HG03460 (cell line): ENCODE measurements around the gene RPL13.
"Not testable (repeated sequence)": the region's sequence is repeated elsewhere in the genome, so short reads cannot be mapped to it uniquely, and the experiment has no call there.

ENCODE experiments used
- ATAC-seq: cut with Tn5 transposase; IDR thresholded peaks from one replicate; pipeline ENCODE4 v1.9.1; 2021; ENCODE audit not compliant: unreplicated experiment

Gene RPL13

DNA sequence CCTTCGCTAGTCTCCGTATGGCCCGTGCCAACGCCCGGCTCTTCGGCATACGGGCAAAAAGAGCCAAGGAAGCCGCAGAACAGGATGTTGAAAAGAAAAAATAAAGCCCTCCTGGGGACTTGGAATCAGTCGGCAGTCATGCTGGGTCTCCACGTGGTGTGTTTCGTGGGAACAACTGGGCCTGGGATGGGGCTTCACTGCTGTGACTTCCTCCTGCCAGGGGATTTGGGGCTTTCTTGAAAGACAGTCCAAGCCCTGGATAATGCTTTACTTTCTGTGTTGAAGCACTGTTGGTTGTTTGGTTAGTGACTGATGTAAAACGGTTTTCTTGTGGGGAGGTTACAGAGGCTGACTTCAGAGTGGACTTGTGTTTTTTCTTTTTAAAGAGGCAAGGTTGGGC is 2.5 kb downstream of the RPL13 start:
- ATAC-seq, result no peak

DNA sequence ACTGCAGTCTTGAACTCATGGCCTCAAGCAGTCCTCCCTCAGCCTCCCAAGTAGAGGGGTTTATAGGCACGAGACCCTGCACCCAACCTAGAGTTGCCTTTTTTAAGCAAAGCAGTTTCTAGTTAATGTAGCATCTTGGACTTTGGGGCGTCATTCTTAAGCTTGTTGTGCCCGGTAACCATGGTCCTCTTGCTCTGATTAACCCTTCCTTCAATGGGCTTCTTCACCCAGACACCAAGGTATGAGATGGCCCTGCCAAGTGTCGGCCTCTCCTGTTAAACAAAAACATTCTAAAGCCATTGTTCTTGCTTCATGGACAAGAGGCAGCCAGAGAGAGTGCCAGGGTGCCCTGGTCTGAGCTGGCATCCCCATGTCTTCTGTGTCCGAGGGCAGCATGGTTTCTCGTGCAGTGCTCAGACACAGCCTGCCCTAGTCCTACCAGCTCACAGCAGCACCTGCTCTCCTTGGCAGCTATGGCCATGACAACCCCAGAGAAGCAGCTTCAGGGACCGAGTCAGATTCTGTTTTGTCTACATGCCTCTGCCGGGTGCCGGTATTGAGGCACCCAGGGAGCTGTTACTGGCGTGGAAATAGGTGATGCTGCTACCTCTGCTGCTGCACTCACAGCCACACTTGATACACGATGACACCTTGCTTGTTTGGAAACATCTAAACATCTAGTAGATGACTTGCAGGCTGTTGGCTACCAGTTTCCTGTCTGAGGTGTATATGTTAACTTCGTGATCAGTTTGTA is 3.3 kb downstream of the RPL13 start:
- no peak for ATAC-seq

DNA sequence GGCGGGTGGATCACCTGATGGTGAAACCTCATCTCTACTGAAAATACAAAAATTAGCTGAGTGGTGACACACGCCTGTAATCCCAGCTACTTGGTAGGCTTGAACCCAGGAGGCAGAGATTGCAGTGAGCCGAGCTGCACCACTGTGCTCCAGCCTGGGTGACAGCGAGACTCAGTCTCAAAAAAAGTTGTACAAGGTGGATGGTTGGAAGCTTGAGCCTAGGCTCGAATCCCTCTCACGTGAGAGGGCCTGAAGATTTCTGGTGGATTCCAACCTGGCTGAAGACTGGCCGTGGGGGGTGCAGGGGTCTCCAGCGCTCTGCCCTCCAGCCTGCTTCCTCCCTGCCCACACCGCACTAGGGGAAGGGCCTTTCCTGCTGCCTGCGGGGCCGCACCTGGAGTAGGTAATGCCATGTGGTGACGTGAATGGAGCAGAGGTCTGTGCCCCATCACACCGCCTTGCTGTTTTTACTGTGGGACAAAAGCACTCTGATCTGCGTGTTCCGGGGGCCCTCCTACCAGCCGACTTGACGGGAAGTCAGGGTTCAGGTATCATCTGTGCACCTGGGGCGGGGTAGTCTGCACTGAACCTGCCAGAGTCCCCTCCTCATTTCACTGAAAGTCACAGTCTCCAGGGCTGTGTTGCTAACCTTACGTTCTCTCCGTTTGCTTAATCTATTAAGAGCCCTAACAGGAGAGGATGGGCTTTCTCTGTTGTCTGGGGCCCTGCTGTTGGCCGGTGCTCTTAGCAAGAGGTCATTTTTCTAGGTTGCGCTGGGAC is 4.2 kb downstream of the RPL13 start:
- ATAC-seq, result no peak

DNA sequence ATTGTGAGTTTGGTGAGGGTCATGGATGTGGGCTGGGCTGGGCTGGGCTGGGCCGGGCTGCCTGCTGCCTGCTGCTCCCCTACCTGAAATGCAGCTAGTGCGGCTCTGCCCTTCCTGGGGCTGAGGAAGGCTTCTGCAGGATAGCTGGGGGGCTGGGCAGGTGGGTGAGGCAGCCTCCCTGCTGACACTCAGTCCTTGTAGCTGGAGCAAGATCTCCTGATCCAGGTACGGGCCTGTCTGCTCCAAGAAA is 4.7 kb downstream of the RPL13 start:
- no peak for ATAC-seq

DNA sequence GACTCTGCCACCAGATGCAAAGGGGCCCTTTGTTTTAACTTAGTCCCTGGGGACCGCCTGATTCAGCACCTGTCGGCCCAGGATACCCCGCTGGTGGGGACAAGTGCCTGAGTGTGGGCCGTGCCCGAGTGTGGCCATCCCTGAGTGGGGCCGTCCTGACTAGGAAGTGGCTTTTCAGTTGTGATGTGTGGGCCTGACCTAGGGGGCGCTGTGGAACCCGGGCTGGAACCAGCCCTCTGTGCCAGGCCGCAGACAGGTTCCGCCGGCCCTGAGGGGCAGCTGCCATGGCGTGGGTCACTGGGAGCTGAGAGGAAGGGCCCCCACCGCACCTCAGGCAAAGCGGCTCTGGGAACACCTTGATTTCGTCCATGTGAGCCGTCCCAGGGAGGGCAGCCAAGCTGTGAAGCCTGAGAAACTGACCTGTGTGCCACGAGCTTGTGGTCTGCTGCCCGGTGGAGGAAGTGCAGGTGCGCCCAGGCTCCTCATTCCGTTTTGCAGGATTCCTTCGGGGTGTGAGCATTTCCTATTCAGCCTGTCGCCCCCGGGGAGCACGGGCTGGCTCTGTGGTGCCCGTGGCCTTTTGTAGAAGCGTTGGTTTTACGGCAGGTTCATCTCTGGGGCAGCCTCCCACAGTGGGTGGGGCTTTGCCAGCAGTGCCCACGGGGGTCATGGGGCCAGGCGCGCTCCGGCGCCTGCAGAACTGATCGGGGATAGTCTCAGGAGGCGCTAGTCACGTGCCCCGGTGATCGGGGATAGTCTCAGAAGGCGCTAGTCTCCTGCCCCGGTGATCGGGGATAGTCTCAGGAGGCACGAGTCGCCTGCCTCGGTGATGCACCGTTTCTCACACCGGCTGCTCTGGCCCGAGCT is 5.3 kb downstream of the RPL13 start:
- ATAC-seq, result no peak

DNA sequence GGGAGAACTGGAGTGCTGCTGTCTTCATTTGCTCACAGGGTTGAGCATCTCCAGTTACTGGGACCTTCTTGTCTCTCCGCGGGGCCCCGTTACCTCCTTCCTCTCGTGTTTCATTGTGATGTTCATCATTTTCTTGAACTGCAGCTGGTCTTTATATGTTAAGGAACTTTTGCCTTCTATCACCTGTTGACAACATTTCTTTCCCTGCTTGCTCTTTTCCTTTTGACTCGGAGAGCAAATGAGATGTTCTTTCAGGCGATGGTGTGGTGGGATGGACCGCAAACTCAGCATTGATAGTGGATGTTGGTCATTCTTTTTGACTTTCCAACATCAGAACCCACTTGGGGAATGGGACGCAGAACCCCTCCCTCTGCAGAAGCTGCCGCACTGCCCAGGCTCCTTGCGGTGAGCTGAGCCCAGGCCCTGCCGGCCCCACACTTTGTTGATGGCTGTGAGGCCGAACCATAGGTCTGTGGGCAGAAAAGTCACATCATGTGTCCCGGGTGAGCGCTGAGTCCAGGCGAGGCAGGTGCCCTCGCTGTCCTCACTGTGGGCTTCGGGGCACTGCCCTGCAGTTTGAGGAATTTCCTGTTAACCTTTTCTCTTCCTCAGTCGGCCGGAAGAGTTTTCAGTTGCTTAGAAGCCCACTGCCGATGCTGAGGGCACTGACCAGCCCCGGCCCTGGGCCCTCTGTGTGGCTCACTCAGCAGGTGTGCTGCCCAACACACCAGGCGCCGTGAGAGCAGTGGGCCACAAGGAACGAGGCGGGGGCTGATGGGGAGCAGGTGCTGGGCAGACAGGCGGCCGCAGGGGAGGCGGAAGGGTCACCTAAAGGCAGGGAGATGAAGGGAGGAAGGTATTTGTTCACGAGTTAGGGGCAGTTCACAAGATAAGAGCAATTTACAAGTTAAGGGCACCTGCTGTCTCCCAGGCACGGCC is 7.4 kb downstream of the RPL13 start:
- ATAC-seq, result no peak

DNA sequence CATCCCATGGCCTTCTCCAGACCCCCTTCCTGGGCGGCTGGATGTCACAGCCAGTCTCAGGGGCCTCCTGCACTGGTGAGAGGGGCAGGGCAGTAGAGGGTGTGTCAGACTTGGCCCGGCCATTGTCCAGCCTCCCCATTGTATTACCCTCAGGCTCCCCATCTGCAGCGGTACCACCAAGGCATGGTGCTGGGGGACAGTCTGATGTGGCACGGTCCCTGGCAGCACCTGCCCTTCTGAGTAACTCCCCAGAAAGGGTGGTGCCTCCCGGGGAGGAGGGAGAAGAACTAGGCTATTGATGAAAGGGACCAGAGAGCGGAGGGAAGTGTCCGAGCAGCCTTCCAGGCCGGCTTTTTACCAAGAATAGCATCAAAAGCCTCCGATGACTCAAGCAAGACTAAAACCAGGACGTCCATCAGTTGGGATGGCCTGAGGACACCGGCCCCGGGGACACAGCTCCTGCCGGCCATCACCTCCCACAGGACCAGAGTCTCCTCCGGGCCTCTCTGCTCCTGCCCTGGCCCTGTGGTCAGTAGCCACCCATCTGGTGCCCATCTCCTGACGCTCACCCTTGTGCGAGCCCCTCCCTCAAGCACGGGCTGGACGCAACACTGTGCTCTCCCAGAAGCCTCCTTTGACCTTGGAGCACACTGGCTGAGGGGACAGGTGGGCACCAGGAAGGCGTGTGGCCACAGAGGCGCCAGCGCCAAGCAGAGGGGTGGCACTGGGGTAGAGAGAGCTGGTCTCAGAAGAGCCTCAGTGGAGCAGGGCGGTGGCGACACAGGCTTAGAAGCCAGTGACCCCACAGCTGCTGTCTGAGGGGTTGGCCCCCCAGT is 9.2 kb downstream of the RPL13 start:
- ATAC-seq, result no peak

DNA sequence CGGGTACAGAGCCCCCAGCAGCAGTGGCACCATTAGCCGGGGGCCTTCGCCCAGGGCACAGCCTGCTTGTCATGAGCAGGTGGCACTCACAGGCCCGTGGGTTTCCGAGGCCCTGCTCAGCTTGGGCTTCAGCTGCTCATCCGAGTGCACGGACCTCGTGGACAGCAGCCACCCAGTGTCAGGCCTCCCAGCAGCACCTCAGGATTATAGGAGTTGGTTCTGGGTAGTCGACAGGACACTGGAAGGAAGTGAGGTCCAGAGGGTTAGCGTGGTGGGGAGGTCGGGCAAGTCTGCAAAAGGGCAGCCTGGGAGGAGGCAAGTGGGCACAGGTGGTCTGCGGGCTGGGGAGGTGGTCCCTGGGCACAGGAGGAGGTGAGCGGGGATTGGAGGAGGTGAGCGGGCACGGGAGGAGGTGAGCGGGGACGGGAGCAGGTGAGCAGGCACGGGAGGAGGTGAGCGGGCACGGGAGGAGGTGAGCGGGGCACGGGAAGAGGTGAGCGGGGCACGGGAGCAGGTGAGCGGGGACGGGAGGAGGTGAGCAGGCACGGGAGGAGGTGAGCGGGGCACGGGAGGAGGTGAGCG is 10.0 kb downstream of the RPL13 start:
- ATAC-seq, result no peak

DNA sequence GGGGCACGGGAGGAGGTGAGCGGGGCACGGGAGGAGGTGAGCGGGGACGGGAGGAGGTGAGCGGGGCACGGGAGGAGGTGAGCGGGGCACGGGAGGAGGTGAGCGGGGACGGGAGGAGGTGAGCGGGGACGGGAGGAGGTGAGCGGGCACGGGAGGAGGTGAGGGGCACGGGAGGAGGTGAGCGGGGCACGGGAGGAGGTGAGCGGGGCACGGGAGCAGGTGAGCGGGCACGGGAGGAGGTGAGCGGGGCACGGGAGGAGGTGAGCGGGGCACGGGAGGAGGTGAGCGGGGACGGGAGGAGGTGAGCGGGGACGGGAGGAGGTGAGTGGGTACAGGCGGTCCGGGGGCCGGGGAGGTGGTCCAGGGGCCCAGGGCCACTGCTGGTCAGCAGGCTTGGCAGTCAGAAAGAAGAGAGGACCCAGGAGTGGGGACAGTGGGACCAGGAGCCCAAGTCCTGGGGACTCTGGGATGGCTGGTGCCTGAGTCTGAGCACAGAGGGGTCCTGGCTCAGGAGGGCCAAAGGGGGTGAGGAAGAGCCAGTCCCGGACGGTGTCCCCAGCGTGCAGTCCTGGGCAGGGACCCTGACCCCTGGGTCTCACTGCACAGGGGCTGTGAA is 10.6 kb downstream of the RPL13 start:
- not testable (repeated sequence) for ATAC-seq

DNA sequence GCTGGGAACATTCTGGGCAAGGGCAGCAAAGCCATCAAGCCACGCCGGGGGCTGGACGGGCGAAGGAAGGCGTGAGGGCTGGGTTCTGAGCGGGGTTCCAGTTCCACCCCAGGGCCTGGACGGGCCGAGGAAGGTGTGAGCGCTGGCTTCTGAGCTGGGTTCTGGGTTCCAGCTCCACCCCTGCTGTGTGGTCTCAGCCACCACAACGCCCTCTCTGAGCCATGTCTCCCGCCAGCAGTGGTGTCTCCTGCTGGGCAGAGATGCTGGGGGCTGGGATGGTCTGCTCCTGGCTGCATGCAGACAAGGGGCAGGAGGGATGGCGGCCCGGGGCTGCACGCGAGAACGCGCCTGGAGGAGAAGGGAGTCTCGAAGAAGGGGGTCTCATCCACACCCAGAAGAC is 11.2 kb downstream of the RPL13 start:
- ATAC-seq, result no peak

DNA sequence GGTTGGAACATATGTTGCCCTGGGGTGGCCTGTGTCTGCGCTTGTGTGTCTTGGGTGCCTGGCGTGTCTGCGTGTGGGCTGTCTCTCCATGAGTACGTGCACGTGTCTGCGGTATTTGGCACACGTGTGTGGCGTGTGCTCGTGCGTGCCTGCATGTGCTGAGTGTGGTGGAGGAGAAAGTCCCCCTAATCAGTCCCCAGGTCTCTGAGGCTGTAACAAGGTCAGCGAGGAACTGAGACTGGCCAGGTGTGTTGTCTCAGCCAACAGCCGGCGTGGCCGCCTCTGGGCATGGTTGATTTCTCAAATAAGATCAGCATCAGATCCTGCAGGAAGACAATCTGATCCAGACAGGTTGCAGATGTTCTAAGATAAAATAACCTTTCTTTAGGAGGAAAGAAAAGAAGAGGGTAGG is 11.6 kb downstream of the RPL13 start:
- ATAC-seq, result no peak

DNA sequence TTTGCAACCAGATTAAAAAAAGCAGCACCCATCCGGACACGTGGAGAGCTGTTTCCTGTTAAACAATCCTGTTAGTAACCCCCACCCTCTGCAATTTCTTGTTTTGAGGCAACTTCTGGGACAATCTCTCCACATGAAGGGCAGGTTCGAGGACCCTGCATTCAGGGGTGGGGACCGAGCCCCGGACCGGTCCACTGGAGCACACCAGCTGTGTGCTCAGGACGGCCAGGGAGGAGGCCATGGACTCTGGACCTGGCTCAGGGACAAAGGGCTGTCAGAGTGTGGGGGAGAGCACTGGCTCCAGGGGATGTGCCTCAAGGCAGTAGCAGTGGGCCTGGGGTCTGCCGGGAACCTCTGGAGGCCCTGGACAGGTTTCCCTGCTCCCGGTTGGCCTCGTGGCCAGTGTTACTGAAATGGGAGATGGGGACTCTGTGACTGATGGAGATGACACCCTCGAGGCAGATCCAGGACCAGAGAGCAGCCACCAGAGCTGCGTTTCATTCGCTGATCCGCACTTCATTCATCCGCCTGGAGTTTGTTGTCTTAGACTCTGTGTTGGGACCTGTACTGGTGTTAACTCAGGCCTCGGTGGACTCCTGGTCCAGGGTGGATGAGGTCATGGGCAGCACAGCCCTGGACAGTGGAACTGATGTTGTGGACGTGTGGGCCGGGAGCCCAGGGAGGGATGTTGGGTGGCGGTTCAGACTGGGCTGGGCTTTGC is 12.2 kb downstream of the RPL13 start:
- ATAC-seq, result no peak

DNA sequence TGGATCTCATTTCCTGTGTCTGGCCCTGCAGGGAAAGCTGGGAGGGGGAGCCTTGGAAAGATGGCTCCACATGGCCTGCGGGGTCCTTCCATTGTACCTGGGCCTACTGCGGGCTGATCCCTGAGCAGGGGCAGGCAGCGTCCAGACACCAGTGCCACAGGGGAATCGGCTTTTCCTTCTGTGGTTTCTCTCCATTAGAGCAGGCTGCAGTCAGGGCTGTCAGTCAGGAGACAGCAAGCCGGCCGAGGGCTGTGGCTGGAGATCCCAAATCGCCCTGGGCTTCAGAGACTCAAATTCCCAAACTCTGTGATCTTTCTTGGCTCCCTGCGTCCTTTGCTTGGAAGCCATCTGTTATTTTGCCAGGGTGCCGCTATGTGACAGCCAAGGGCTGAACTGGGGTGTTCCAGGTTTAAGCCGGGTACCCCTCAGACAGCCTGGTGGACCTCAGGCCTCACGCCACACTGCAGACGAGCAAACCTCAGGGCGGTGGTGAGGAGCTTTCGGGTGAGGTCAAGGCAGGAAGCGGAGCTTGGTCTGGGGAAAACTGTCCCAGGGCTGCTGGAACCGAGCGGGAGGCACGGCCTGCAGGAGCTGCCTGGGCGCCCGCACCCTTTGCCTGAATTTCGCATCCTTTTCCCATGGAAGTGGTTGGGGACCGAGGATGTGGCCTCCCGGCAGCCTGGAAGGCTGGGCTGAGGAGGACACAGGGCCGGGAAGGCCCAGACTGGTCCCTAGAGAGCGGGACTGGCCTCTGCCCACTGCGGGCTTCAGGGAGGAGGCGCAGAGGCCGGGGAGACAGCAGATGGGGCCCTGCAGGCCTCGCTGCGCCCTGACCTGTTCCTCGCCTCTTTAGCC is 13.6 kb downstream of the RPL13 start:
- ATAC-seq, result no peak

DNA sequence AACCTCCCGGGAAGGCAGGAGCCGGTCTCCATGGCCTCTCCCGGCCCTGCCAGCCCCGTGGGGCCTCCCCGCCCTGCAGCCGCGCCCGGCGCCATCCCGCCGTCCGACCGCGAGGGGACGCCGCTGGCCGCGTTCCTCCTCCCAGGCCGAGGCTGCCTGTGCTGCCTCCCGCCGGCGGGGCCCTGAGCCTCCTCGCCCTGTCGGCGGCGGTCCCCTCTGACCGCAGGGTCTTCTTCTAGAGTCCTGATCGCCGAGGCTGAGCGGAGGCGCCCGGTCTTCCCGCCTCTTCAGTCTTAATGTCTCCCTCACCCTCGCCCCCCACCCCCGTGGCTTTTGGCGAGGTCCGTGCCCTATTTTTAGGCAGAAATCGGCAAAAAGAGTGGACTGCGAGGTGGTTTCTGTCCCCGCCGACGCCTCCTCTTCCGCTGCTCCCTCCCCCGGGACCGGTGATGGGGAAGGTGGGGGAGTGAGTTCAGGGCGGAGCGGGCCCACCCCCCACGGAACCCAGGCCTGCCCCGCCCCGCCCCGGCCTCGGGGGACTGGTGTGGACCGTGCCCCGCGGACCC is 14.3 kb downstream of the RPL13 start:
- no peak for ATAC-seq

DNA sequence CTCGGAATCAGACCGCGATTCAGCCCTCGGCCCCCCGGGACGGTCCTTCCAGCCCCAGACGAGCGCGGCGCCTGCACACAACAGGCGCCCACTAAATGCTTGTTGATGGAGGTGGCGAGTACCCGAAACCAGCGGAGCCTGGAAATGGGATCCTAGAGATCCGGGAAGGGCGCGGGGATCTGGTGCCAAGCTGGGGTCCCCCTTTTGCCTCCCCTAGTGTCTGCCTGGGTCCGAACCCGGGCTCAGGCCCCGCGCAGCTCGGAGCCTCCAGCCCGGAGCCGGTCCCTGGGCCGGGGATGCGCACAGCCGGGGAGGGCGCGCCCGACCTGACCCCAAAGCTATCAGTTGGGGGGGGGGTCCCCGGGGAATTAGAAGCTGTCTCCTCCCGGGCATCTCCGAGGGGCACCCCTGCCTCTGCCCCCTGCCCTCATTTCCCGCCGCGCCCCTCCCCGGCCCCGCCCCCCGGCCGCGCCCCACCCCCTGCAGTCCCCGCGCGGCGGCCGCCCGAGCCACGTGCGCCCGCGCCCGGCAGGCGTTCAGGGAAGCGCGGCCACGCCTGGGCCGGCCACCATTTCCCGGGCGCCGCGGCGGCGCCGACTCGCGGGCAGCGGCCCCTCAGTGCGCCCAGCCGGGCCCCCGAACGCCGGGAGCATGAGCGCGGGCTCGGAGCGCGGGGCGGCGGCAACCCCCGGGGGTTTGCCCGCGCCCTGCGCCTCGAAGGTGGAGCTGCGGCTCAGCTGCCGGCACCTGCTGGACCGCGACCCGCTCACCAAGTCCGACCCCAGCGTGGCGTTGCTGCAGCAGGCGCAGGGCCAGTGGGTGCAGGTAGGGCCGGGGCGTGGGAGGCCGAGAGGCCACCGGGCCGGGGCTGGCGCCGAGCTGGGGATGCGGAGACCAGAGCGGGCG is 15.0 kb downstream of the RPL13 start, which contains the start of gene CPNE7:
Gene CPNE7, plus strand, starts transcription at position 512 of the 906 bp plus-strand sequence. Its CDS starts 140 bp downstream, at position 652.
- ATAC-seq, result no peak
